ENCODE data around the gene PTGIR.

DNA sequence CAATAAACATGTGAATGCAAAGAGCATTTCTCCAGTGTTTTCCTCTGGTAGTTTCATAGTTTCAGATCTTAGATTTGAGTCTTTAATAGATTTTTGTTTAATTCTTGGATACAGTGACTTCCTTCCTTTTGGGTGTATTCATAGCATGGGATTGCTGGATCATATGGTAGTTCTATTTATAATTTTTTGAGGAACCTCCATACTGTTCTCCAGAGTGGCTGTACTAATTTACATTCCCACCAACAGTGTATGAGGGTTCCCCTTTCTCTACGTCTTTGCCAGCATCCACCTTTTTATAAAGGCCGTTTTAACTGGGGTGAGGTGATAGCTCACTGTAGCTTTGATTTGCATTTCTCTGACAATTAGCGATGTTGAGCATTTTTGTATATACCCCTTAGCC is 33.0 kb downstream of the PTGIR start:
- TF ChIP-seq, protein P1, sequence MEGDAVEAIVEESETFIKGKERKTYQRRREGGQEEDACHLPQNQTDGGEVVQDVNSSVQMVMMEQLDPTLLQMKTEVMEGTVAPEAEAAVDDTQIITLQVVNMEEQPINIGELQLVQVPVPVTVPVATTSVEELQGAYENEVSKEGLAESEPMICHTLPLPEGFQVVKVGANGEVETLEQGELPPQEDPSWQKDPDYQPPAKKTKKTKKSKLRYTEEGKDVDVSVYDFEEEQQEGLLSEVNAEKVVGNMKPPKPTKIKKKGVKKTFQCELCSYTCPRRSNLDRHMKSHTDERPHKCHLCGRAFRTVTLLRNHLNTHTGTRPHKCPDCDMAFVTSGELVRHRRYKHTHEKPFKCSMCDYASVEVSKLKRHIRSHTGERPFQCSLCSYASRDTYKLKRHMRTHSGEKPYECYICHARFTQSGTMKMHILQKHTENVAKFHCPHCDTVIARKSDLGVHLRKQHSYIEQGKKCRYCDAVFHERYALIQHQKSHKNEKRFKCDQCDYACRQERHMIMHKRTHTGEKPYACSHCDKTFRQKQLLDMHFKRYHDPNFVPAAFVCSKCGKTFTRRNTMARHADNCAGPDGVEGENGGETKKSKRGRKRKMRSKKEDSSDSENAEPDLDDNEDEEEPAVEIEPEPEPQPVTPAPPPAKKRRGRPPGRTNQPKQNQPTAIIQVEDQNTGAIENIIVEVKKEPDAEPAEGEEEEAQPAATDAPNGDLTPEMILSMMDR (IDR thresholded peaks at IDR 0.05; ENCODE audit: low read depth, low read length) = no peak
- no peak for TF ChIP-seq MYC (IDR thresholded peaks at IDR 0.05; ENCODE audit: low read depth, low read length)

Data from NB4 (cell line).